HFFc6 (cell line): Measurements from ENCODE around the gene HNRNPCL1. TPM values are rescaled to one million over a fixed set of nuclear protein-coding genes. Genes with fewer than 3 reads are reported as not detected.
"Not testable (repeated sequence)": the region's sequence is repeated elsewhere in the genome, so short reads cannot be mapped to it uniquely, and the experiment has no call there.

Experiments
- DNase-seq: peaks from one replicate; pipeline ENCODE4 v3.0.0-alpha.2; 2018
- H3K27ac Mint-ChIP-seq: 2 replicates; pipeline ENCODE4 v1.8.0; 2020; ENCODE audit warnings: mild to moderate bottlenecking, mixed read lengths
- H3K27me3 Mint-ChIP-seq: 2 replicates; pipeline ENCODE4 v1.8.0; 2021; ENCODE audit warnings: mild to moderate bottlenecking, moderate library complexity, mixed read lengths; ENCODE audit not compliant: insufficient read depth
- H3K36me3 Mint-ChIP-seq: 2 replicates; pipeline ENCODE4 v1.8.0; 2021; ENCODE audit warnings: low read depth, mixed read lengths
- H3K4me1 Mint-ChIP-seq: 2 replicates; pipeline ENCODE4 v1.8.0; 2020; ENCODE audit warnings: low read depth, mixed read lengths
- H3K4me3 Mint-ChIP-seq: 2 replicates; pipeline ENCODE4 v1.8.0; 2020; ENCODE audit warnings: mild to moderate bottlenecking, moderate library complexity, mixed read lengths
- H3K9me3 Mint-ChIP-seq: 2 replicates; pipeline ENCODE4 v1.8.0; 2020; ENCODE audit warnings: mild to moderate bottlenecking, mixed read lengths
- CTCF ChIP-seq: fragments of 200-600 bp; sonication (generic); IDR thresholded peaks from 2 replicates; pipeline ENCODE4 v1.5.0; 2021; ENCODE audit warnings: antibody characterized with exemption, mild to moderate bottlenecking
- long read RNA-seq: library from polyadenylated mRNA; unstranded; transcript quantifications from one replicate; pipeline ENCODE4 v2.0.0, GENCODE V29; 2019
- total RNA-seq, 6 experiments: library from RNA; stranded (reverse); fragmentation: NEBNext Ultra II Directional; extraction: Animal tissue kit (Norgen Biotek cat#: 25700); gene quantifications; 2 replicates in 1 of 6; 3 replicates in 5 of 6; pipeline ENCODE4 v1.2.3, GENCODE V29; 2021

The HNRNPCL1 gene
- not detected for total RNA-seq
- long read RNA-seq, result 0 reads

- not testable (repeated sequence) for H3K36me3 Mint-ChIP-seq, H3K4me1 Mint-ChIP-seq, H3K27ac Mint-ChIP-seq, DNase-seq, H3K27me3 Mint-ChIP-seq, H3K4me3 Mint-ChIP-seq
- peaks cover 38% of the 10 kb centered on the region for H3K9me3 Mint-ChIP-seq
Observed at GRCh38 chr1:12848620-12849019, at the start of gene HNRNPCL1. Gene HNRNPCL1 (minus strand): TSS chr1:12848720. CDS start chr1:12848289, 431 bp downstream.

DNA sequence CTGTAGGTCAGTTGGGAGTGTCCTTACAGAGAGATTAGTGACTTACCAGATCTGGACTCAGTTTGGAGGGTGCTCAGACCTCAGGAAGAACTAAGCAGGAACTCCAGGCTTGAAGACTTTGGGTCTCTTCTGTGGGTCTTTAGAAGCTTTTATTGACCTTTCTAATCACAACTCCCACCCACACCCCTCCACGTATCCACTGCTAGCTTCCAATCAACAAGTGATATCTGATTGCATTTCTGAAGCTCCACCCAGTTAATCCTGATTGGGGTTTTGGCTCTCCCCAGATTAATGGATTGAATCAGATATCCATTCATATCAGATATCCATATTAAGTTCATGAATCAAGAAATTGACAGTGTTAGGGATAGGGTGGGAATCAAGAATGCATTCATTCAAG is 49.6 kb upstream of the HNRNPCL1 start, which contains the start of gene PRAMEF10:
Gene PRAMEF10, minus strand, starts transcription at position 101 of the 400 bp plus-strand sequence. CDS start 2,423 bp downstream, outside the sequence.
- not testable (repeated sequence) for DNase-seq, H3K27ac Mint-ChIP-seq, H3K36me3 Mint-ChIP-seq, H3K9me3 Mint-ChIP-seq, H3K27me3 Mint-ChIP-seq, H3K4me3 Mint-ChIP-seq, H3K4me1 Mint-ChIP-seq

DNA sequence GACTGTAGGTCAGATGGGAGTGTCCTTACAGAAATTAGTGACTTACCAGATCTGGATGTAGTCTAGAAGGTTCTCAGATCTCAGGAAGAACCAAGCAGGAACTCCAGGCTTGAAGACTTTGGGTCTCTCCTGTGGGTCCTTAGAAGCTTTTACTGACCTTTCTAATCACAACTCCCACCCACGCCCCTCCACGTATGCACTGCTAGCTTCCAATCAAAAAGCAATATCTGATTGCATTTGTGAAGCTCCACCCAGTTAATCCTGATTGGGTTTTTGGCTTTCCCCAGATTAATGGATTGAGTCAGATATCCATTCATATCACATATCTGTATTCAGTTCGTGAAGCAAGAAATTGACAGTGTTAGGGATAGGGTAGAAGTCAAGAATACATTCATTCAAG is 37.6 kb upstream of the HNRNPCL1 start, which contains the start of gene PRAMEF4:
Gene PRAMEF4, minus strand, starts transcription at position 101 of the 400 bp plus-strand sequence. CDS start 2,807 bp downstream, outside the sequence.
- H3K4me3 Mint-ChIP-seq, H3K9me3 Mint-ChIP-seq, H3K27me3 Mint-ChIP-seq, H3K27ac Mint-ChIP-seq, H3K4me1 Mint-ChIP-seq, H3K36me3 Mint-ChIP-seq, DNase-seq: not testable (repeated sequence)

DNA sequence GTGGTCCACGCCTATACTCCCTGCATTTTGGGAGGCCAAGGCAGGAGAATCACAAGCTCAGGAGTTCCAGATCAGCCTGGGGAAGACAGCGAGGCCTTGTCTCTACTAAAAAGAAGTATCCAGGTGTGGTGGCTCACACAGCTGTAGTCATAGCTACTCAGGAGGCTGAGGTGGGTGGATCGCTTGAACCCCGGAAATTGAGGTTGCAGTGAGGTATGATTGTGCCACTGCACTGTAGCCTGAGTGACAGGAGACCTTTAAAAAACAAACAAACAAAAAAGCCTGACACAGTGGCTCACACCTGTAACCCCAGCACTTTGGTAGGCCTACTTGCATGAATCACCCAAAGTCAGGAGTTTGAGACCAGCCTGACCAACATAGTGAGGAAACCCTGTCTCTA is 29.9 kb upstream of the HNRNPCL1 start:
- H3K36me3 Mint-ChIP-seq, DNase-seq, H3K9me3 Mint-ChIP-seq, H3K27me3 Mint-ChIP-seq, H3K4me1 Mint-ChIP-seq, H3K27ac Mint-ChIP-seq, H3K4me3 Mint-ChIP-seq: not testable (repeated sequence)

DNA sequence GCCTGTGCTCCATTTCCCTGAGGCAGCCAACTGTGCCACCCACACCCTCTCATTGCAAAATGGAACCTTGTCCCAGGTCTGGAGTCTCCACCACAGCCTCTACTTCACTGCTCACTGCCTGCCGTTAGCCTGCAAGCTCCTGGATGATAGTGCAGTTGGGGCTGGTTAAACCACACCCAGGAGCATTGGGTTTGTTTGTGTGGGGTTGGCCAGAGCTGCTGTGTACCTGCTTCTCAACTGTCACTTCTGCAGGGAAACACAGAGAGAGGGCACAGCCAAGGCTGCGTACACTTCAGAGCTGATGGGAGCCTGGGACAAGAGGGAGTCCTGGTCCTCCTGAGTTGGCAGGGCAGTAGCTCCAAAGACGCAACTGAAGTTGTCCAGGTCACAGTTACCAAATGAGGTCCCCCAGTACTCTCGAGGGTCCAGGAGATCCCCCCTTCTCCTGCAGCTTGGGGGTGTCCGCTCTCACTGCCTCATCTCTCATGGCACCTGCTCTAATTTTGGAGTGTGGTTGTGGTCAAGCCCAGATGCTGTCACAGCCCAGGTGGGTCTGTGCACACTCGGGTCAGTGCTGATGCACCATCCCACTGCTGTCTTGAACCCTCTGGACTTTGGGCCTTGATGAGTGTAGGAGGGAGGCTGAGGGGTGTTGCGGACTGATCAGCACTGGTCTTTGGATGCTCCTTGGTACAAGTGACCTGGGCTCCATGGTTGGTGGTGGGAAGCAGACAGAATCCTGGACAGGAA is 14.8 kb upstream of the HNRNPCL1 start:
- not testable (repeated sequence) for H3K4me3 Mint-ChIP-seq, DNase-seq, H3K27me3 Mint-ChIP-seq, H3K4me1 Mint-ChIP-seq, H3K27ac Mint-ChIP-seq, H3K36me3 Mint-ChIP-seq
- H3K9me3 Mint-ChIP-seq, result peaks cover 13% of the 10 kb centered on the region

GRCh38 chr1:12856786-12857185 is 8.3 kb upstream of the HNRNPCL1 start, which contains the start of gene PRAMEF2:
Gene PRAMEF2 (plus strand): TSS chr1:12857086. CDS start chr1:12859010, 1,924 bp downstream.
- not testable (repeated sequence) for H3K27ac Mint-ChIP-seq, H3K4me1 Mint-ChIP-seq, H3K4me3 Mint-ChIP-seq, H3K27me3 Mint-ChIP-seq, DNase-seq, H3K36me3 Mint-ChIP-seq
- H3K9me3 Mint-ChIP-seq, result peaks cover 29% of the 10 kb centered on the region

- Mint-ChIP-seq H3K9me3 (peaks cover 53% of the 10 kb centered on the region), H3K36me3 (no peaks in the 10 kb centered on the region), H3K27ac (no peak overlapping the region), H3K27me3 (no peaks in the 10 kb centered on the region), H3K4me3 (no peak overlapping the region), H3K4me1 (no peaks in the 10 kb centered on the region)
- TF ChIP-seq CTCF, result no peak
- DNase-seq, result no peak
Observed at GRCh38 chr1:12851779-12852178, 3.3 kb upstream of the HNRNPCL1 start.

- not testable (repeated sequence) for DNase-seq, H3K4me3 Mint-ChIP-seq, H3K27ac Mint-ChIP-seq, H3K36me3 Mint-ChIP-seq, H3K4me1 Mint-ChIP-seq, H3K27me3 Mint-ChIP-seq
- H3K9me3 Mint-ChIP-seq, result peaks cover 39% of the 10 kb centered on the region
Observed at GRCh38 chr1:12833251-12833650, 15.3 kb downstream of the HNRNPCL1 start.

DNA sequence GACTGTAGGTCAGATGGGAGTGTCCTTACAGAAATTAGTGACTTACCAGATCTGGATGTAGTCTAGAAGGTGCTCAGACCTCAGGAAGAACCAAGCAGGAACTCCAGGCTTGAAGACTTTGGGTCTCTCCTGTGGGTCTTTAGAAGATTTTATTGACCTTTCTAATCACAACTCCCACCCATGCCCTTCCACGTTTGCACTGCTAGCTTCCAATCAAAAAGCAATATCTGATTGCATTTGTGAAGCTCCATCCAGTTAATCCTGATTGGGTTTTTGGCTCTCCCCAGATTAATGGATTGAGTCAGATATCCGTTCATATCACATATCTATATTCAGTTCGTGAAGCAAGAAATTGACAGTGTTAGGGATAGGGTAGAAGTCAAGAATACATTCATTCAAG is 17.2 kb downstream of the HNRNPCL1 start, which contains the start of gene PRAMEF11:
Gene PRAMEF11, minus strand, starts transcription at position 101 of the 400 bp plus-strand sequence. CDS start 2,621 bp downstream, outside the sequence.
- not testable (repeated sequence) for DNase-seq, H3K36me3 Mint-ChIP-seq, H3K4me1 Mint-ChIP-seq, H3K27ac Mint-ChIP-seq, H3K27me3 Mint-ChIP-seq, H3K4me3 Mint-ChIP-seq
- H3K9me3 Mint-ChIP-seq, result peaks cover 42% of the 10 kb centered on the region

GRCh38 chr1:12819061-12819460 is 29.5 kb downstream of the HNRNPCL1 start:
- H3K27ac Mint-ChIP-seq, H3K27me3 Mint-ChIP-seq, H3K36me3 Mint-ChIP-seq, H3K4me3 Mint-ChIP-seq, H3K4me1 Mint-ChIP-seq, DNase-seq: not testable (repeated sequence)
- H3K9me3 Mint-ChIP-seq, result peaks cover 26% of the 10 kb centered on the region
